GM12891 (cell line): ENCODE measurements around the gene PEPD.

Experiments used
- POLR2A ChIP-seq: IDR thresholded peaks from 2 replicates; pipeline ENCODE4 v1.6.1; 2011; ENCODE audit warnings: low read depth, low read length, control low read depth
- TAF1 ChIP-seq: IDR thresholded peaks from 2 replicates; pipeline ENCODE4 v1.6.1; 2011; ENCODE audit warnings: low read depth, low read length, control low read depth

DNA sequence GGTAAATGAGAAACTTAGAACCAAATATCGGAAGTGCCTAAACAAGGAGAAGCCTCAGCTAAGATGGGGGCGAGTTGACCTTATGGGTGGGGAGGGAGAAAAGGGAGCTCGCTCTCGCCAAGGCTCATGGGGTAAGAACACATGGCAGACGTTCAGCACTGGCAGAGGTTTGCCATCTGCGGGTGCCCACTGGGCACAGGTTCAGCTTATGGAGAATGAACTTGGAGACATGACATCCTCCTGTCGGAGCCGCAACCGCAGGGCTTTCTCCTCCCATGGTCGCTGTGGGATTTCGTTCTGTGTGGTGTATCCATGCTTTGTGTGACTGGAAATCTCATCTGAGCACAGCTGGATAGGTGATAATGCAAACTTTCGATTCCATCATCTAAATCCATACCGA is 36.1 kb upstream of the PEPD start:
- no peak for TF ChIP-seq TAF1
- no peak for TF ChIP-seq POLR2A
